ENCODE results near the gene QKI.

Gene QKI

DNA sequence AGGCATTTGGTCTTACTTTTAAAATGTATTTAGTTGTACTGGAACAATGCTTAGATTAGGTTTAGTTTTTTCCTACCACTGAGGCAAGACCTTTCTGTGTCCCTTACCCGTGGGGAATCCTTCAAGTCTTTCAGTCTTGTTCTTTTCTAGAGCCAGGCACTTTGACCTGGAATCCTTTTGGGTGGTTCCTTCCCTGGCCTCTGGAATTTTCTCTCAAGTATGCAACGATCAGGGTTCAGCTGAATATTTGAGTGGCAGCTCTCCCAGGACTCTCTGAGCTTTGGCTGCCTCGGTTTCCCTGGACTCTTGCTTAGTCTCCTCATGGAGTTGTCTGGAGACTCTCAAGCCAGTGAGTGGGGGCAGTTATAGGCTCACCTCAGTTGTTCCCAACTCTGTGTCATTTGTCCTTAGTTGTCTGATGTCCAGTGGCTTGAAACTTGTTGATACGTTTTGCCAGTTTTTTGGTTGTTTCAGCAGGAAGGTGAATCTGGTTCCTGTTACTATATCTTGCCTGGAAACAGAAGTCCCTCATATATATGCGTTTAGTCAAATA, 118.1 kb downstream of the QKI start:
- no peak for DNase-seq (ENCODE audit: low spot score)

DNA sequence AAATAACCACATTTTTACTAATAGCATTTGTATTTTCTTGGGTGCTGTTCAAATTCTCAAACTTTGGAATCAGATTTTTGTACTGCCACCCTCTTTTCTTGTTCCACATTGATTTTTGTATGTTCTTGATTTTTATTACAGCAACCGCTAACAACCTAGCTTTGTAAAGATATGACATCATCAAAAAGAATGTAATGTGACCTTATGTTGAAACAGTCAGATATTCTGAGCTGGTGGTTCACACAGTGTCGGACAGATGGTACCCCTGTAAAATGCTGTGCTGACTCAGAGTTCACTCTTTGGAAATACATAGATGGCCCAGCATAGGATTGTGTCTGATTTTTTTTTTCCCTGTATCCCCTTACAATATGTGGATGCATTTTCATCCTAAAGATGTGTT, 118.9 kb downstream of the QKI start:
- DNase-seq (ENCODE audit: low spot score) = no peak

DNA sequence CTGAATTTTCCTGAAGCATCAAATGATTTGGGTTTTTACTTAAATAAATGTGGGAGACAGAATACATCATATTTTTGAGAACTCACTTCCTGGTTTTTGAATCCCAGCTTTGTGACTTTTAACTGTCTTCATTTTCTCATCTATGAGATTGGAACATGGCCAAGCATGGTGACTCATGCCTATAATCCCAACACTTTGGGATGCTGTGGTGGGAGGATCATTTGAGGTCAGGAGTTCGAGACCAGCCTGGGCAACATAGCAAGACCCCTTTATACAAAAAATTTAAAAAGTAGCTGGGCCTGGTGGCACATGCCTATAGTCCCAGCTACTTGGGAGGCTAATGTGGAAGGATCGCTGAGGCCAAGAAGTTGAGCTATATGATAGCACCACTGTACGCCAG, 122.3 kb downstream of the QKI start:
- DNase-seq (ENCODE audit: low spot score) = no peak

DNA sequence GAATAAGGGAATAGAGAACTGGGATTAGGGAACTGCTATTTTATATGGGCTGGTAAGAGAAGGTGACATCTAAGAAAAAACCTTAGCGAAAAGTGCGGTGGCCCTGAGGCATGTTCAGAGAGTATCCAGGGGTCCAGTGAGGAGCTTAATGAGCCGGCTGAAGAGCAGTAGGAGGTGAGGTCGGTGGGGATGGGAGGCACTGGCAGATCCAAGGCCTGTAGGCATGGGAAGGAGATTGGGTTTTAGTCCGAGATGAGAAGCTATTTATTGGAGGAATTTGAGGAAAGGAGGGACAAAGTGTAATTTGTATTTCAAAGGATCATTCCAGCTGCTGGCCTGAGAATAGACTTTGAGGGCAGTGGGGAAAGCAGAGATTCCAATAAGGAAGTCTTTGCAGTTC, 123.8 kb downstream of the QKI start:
- DNase-seq (ENCODE audit: low spot score) = peak; percentile 48

DNA sequence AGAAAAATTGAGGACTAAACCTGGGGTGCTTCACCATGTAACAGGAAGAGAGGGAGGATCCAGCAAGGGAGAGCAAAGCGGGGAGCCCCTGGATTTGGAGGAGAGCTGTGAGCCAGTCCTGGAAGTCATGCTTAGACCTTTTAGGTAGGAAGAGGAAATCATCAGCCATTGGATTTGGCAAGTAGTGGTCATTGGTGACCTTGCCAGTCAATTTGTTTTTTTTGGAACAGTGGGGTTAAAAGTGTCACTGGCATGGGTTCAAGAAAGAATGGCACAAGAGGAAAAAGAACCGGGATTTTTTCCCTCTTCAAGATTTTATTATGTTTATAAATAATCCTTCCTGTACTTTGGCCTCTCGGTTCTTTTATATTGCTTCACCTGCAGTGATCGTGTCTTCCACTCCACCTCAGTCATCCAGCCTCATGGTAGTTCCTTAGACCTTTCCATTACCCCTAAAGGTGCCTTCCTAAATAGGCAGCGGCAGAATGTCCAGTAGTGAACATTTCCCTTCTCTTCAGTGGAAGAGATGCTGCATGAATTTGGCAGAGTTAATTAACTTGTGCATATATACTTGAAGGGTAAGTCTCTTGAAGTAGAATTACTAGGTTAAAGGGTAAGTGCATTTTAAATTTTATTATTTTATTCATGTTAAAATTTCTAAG, 124.7 kb downstream of the QKI start:
- no peak for DNase-seq (ENCODE audit: low spot score)

DNA sequence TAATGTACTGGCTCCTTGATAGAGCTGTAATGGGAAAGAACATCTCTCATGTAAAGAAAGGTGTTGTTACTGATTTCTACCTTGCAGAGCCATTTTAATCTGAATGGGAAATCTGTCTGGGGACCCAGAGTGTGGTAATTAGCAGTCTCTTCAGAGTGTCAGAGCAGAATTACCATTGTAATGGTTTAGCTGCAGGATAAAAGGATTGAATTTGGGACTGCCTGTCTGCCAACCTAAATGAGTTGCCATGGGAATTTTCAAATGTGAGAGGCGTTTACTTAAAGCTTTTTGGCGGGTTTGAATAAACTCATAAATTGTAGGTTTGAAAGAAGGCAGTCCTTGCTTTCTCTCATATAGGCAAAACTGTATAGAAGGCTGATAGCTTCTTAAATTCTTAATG, 128.8 kb downstream of the QKI start:
- no peak for DNase-seq (ENCODE audit: low spot score)

DNA sequence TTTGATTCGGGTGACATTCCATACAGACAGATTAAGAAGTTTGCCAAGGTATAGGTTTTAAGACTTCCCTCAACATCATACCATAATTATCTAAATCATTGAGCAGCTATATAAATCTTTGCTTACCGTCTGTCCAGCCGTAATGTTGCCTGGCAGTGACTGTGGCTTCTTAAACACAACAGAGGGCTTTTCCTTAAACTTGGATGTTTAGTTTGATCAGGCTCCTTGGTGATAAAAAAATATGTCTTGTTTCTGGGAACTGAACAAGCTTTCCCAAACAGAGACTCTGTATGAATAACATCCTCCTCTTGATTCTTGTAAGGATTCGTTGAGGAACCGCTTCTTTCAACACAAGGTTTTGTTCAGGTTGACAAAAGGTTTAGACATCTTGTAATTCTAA, 130.9 kb downstream of the QKI start:
- no peak for DNase-seq (ENCODE audit: low spot score)

DNA sequence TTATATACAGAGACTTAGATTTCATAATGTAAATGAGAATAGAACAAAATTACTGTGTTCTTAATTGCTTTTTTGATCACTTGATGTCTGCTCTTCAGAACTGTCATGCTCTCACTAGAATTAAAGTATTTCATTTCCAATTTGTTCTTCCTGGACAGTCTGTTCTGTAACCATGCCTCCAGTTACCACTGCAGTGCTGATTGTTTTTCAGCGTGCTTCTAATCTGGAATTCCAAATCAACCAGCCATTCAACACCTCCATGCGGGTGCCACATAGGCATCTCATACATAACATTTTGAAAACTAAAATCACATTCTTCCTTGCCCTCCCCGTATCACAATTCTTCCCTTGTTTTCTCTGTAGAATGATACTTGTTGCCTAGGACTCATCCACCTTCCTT, 132.8 kb downstream of the QKI start:
- no peak for DNase-seq (ENCODE audit: low spot score)

DNA sequence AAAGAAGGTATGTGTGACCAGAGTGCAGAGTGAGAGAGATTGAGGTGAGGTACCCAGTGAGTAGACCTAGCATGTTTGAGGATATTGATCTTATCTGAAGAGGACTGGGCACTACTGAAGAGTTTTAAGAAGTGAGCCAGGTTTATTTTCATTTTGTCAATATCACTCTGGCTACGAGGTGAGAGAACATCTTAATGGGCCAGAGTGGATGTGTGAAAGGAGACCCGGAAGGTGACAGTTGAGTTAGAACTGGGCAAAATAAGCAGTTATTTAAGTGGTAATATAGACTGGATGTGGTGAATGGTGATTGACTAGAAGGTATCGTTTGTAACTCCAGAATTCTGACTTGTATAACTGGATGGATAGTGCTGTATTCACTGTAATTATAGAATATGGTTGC, 134.1 kb downstream of the QKI start:
- no peak for DNase-seq (ENCODE audit: low spot score)

DNA sequence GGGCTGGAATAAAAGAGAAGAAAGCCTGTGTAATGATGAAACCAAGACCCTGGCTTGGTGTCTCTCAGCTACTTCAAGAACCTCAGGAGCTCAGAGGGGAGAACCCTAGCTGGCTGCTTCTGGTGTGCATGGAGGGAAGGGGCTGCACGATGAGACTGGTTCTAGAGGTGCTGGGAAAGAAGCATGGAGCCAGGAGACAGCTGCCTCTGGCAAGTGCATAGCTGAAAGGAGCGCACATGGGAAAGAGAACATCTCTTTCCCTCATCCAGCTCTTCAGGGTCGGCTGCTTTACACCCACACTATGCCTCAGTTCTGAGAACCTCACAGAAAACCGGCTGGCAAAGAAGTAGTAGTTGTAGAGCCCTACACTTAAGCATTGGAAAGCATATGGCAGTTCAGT, 139.5 kb downstream of the QKI start:
- DNase-seq (ENCODE audit: low spot score) = no peak

DNA sequence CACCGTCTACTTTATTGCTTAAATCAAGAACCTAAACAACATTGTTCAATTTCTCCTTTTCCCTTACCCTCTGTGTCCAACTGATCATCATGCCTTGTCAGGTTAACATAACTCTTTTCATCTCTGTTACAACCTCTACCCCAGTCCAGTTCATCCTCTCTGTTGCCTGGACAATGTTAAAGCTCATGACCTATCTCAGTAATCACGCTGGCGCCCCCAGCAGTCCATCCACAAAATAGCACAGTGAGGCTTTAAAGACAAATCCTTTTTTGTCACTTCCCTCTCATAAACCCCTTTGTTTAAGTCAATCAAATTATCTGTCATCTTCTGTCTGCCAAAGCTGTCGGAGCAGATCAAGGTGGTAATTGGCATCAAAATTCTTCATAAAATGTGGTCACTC, 140.1 kb downstream of the QKI start:
- DNase-seq (ENCODE audit: low spot score) = peak; percentile 49

DNA sequence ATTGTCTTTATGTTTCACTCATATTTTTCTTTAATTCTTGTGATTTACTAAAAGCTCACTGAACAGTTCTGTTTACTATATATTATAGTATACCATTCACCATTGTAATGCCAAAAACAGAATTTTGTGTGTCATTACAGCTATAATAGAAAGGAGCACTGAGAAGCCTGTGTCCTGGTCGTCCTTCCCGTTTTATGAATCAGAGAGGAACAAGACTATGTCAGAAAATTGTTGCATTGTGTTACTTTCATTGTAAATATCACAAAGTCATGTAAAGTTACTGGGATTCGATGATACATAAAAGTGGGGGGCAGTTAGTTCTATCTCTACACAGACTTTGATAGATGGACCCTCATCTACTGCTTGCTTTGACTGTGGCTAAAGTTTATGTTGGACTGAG, 145.1 kb downstream of the QKI start:
- DNase-seq (ENCODE audit: low spot score) = no peak

DNA sequence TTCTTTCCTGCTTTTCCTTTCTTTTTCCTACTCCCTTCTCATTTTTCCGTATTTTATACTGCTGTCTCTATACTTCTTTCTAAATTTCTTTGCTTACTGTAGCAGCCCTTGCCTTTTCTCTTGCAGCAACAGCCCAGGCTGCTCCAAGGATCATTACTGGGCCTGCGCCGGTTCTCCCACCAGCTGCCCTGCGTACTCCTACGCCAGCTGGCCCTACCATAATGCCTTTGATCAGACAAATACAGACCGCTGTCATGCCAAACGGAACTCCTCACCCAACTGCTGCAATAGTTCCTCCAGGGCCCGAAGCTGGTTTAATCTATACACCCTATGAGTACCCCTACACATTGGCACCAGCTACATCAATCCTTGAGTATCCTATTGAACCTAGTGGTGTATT, 148.8 kb downstream of the QKI start:
- DNase-seq (ENCODE audit: low spot score) = no peak

DNA sequence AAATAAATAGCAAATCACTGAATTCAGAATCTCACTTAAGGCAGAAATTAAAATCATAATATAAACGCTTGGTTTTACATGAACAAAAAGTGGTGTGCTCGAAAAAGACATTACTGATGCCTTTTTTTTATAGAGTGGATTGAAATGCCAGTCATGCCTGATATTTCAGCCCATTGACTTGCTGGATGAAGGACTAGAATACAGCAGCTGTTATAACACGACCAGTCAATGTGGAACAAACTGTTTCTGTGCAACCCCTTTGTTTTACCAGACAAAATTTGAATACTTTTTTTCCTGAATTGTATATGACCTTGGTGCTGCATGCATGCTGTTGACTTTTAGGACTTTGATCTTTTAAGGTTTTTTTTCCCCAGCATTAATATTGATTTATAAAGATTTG, 150.0 kb downstream of the QKI start:
- no peak for DNase-seq (ENCODE audit: low spot score)

DNA sequence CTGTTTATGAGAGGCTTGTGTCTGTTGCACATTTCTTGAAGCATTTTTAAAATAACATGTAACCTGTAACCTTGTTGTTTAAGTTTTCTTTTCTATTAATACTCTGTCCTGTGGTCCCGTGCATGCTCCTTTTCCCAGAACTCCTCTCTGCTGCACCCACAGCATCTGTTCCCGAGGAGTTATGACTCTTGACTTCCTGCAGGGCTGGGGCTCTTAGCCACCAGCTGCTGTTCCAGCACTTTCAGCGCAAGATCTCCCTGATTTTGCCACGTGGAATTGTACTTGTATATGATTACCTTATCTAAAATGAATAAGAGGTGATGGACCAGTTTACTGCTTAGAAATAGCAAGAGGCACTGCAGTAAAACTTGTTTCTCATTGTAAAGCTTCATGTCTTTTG, 150.6 kb downstream of the QKI start:
- DNase-seq (ENCODE audit: low spot score) = no peak

DNA sequence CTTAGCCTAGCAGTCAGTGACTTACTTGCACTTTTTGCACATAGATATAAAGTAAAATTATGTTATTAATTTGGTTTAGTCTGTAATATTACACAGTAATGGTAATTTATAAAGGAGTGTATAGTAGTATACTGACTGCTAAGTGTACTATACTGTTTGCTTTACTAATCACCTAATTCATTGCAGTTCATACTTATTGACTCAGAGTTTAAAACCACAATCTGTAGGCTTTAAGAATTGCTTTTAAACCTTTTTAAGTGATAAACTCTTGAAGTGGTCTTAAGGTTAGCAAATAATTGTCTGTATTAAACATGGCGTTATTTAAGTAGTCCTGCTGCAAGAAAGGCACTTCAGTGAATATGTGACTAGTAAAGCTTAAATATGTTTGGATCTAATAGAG, 151.5 kb downstream of the QKI start:
- DNase-seq (ENCODE audit: low spot score) = no peak

DNA sequence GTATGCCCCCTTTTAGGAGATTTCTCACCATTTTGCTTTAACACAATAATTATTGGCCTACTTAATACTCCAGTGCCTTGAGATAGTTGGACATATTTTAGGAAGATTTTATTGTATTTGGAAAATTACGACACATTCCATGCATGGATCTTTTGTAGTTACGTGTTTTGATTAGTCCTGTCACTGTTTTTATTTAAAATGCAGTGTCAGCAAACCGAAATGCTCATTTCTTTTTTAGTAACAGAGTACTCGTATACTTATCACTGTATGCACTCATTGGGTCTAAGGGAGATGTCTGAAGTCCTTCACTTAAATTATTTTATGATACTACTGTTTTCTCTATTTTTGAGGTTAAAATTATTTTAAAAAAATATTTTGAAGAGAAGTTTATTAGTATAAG, 153.8 kb downstream of the QKI start:
- no peak for DNase-seq (ENCODE audit: low spot score)

DNA sequence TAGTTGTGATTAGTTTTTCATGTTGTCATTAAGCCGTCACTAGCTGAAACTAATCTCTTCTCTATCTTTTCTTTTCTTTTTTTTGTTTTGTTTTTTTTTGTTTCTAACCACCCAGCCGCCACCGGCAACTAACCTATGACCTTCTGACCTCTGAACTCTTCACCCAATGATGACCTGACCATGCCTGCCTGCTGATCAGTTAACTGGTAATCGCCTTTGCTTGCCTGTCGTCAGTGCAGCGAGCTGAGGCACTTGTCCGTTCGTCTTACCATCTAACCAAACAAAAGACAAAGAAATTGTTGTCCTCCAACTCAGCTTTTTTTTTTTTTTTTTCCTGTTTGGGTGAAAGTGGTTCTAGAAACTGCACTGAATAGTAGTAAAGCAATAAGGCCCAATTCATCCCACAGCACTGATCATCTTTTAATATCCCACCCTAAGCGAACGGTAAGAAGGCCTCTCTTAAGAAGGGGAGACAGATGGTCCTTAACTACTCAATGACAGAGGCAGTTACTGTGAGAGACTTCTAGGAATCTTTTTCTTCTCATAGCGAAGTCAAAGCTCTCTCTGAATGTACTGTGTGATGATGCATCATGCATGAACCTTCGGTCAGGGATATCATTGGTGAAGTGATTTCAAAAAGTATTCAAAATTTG, 156.2 kb downstream of the QKI start:
- no peak for DNase-seq (ENCODE audit: low spot score)

DNA sequence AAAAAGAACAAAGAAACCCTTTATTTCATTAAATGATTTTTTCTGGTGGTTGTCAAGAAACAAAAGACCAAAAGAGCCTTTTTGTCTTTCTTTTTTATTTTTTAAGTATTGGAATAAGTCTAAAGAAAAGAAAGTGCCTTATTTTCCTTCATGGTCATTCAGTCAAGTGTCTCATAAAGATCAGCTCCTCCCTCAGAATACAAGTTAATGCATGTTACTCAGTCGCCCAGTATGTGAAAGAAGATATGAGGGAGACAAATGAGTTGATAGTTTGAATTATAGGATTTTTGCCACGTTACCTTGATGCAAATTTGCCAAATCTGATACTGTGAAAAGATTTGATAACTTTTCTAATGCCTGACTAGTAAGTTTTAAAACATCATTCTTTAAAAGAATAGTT, 157.2 kb downstream of the QKI start:
- DNase-seq (ENCODE audit: low spot score) = no peak

DNA sequence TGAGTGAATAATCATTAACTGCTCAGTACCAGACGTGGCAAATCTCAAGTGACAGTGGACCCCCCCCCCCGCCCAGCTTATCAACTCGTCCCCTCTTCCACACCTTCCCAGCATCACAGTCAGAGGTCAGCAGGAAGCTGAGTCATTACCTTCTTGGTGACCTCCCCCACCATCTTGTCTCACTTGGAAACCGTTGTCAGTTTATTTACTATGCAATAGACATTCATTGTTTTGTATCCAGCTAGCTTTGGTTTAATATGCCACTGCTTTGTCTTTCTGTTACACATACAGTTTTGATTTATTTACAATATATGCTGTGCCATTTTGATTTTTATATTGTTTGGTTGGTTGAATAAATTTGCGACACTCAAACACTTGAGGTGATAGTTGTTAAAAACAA, 158.1 kb downstream of the QKI start:
- DNase-seq (ENCODE audit: low spot score) = no peak

DNA sequence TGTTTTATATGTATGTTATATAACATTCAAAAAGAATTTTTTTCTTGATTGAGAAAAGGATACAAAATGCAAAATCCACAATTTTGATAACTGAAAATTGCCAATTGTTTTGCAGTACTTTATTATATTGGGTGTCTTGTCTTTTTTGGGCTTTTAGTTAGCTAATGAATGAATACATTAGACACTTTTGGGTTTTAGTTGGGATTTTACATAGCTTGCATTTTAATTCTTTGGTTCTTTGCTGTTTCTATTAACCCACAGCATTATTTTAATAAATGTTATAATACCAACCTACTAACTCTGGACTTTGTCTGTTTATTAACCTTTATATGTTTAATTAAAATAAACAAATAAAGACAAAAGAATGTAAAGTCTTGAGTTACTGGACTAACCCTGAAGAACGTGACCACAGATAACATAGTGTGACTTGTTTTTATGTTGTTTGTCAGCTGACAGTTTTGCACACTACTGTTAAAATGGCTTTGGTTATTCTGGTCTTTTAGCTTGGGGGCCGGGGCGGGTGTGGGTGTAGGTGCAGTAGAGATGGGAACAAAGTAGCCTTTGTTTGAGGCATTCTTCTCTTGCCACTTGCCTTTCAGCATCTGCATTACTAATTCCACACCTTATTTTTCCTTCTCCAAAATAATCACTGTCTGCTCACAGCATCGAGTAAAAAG, 159.1 kb downstream of the QKI start:
- no peak for DNase-seq (ENCODE audit: low spot score)

DNA sequence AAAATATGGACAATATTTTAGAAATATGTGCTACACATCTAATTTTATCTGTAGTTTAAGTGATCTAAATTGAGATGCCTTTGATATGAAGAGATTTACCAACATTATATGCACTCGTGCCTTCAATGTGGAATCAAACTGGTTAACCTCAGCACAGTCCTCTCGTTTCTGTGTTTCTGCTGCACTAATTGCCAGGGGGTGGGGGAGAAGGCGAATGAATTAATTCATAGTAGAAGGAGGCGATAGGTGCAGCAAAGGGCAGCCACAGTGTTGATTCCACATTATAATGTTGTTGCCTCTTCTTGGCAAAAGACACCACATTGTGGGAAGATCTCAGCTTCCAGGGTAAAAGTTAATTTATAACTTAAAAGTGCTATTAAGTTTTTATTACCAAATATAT, 161.6 kb downstream of the QKI start:
- DNase-seq (ENCODE audit: low spot score) = no peak

DNA sequence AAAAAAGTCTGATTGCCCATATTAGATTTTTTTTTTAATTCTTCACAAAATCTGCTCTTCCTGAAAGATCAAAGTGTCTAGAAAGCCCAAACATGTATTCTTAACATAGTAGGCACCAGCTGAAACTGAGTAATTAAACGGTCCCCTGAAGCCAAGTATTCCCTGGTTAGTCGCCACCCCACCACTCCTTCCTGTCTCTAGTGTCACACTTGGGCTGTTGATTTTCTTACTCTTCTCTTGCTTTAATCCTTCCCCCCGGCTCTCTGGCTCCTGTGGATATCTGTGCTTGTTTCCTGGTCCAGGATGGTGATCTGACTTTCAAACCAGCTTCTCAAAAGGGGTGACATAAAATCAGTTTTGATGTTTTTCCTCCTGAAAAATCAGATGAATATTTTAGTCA, 162.9 kb downstream of the QKI start:
- DNase-seq (ENCODE audit: low spot score) = no peak

Data from ecto neural progenitor cell (in vitro differentiated cells).